ENCODE measurements around the gene FYCO1. TPM values are rescaled to one million over a fixed set of nuclear protein-coding genes. Genes with fewer than 3 reads are reported as not detected.

The FYCO1 gene
- polyA plus RNA-seq, 1 experiment = 14.2 TPM

DNA sequence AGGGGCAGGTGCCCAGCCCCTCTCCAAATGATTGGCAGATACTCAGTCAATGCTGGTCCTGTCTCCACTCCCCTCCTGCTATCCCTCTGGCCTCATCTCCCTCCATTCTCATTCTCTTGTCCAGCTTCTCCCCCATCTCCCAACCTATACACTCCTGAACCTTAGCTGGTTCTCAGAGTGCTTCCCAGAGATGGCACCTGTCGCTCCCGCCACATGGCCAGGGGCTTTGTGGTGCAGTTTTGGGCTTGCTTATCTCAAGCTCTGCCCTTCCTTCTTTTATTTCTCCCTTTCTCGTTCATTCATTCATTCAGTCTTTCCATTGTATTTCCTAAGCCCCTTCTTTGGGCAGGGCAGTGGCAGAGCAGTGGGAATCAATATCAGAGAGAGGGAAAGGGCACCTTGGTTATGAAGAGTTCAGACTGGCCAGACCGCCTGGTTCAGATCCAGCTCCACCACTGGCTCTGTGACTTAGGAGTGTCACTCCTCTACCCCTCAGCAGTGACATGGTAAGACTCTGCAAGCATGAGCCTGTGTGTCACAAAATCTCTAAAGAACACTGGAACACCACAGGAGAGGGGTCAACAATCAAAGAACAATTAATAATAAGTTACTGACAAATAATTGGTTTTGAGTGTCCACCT lies 72.6 kb downstream of the FYCO1 start:
- ChIA-PET POLR2A (no interaction called here), CTCF (interaction anchor here (0.9 to 2.1 kb wide), 5 partner anchors 16 to 162 kb away, joined by 3 to 8 read pairs (median 4); no protein-coding TSS in a partner anchor)
- TF ChIP-seq, protein P1, sequence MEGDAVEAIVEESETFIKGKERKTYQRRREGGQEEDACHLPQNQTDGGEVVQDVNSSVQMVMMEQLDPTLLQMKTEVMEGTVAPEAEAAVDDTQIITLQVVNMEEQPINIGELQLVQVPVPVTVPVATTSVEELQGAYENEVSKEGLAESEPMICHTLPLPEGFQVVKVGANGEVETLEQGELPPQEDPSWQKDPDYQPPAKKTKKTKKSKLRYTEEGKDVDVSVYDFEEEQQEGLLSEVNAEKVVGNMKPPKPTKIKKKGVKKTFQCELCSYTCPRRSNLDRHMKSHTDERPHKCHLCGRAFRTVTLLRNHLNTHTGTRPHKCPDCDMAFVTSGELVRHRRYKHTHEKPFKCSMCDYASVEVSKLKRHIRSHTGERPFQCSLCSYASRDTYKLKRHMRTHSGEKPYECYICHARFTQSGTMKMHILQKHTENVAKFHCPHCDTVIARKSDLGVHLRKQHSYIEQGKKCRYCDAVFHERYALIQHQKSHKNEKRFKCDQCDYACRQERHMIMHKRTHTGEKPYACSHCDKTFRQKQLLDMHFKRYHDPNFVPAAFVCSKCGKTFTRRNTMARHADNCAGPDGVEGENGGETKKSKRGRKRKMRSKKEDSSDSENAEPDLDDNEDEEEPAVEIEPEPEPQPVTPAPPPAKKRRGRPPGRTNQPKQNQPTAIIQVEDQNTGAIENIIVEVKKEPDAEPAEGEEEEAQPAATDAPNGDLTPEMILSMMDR (IDR thresholded peaks at IDR 0.05; ENCODE audit: insufficient read depth, low read depth, low read length) = no peak
- no peak for DNase-seq (ENCODE audit: low read depth)
- no peak overlapping the region for H3K4me3 ChIP-seq (ENCODE audit: low read depth, low read length)
- peaks cover 7% of the 10 kb centered on the region for H3K36me3 ChIP-seq (ENCODE audit: control insufficient read depth, insufficient read depth, low read length)
- no peaks in the 10 kb centered on the region for H3K27me3 ChIP-seq (ENCODE audit: control insufficient read depth, insufficient read depth, low read length)

DNA sequence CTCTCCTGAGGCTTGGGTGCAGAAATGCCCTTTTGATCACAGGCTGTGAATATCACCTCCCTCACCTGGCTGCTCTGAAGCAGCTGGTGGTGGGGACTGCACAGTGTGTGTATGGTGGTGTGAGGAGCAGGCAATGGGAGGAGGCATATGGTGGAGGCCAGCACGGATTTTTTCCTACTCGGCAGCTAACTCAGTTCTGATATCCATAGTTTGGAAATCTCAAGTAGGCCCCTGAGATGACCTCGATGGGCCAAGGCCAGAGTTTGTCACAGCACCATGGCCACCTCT lies 73.6 kb downstream of the FYCO1 start:
- TF ChIP-seq, protein P1 (IDR thresholded peaks at IDR 0.05; ENCODE audit: insufficient read depth, low read depth, low read length) = no peak
- no peak for DNase-seq (ENCODE audit: low read depth)
- peaks cover 5% of the 10 kb centered on the region; the same call in 1 of the 2 replicates for H3K36me3 ChIP-seq (ENCODE audit: control insufficient read depth, insufficient read depth, low read length)
- H3K27me3 ChIP-seq (ENCODE audit: control insufficient read depth, insufficient read depth, low read length) = no peaks in the 10 kb centered on the region
- POLR2A ChIA-PET = no interaction called here
- H3K4me3 ChIP-seq (ENCODE audit: low read depth, low read length) = no peak overlapping the region
- CTCF ChIA-PET = interaction anchor here (1.0 to 3.8 kb wide), 4 partner anchors 15 to 160 kb away, joined by 3 to 11 read pairs (median 6); no protein-coding TSS in a partner anchor

DNA sequence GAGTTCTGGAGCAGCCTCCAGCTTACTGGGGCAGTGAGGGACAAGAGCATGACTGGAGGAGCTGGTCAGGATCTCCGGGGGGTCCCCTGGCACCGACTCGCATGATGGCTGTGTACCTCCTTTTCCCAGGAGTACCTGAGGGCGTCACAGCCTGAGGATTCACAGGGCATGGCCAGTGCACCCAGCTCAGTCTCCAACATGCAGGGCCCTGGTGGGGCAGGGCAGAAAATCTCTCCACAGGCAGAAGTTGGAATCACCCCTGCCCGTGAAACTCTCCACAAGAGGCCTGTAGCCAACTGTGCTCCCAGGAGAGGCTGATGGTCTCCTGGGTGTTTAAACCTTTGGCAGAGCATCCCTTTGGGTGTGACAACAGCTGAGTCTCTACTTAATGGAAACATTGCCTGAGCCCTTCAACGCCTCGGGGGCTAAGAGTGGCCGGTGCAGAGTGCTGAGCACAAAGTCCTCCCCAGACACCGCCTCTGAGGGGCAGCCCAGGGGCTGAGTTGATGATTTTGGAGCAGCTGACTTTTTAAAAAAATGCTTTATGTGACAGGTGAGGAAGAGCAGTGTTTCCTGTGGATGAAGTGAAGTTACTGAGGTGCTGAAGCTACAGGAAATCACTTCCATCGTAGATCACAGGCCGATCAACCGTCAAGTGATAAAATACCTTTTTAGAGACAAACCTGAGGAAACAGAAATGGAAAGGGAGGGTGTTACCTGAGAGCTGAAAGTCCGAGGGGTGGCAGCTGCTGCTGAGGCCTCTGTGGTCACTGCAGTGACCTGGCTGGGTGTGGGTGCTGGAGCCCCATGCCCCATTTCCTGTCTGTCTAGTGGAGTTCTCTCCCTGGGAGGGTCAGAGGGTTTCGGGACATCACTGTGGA lies 74.2 kb downstream of the FYCO1 start:
- peaks cover 5% of the 10 kb centered on the region; the same call in 1 of the 2 replicates for H3K36me3 ChIP-seq (ENCODE audit: control insufficient read depth, insufficient read depth, low read length)
- H3K4me3 ChIP-seq (ENCODE audit: low read depth, low read length) = no peak overlapping the region
- TF ChIP-seq, protein P1 (IDR thresholded peaks at IDR 0.05; ENCODE audit: insufficient read depth, low read depth, low read length) = no peak
- ChIA-PET POLR2A (no interaction called here), CTCF (interaction anchor here (0.8 to 3.8 kb wide), 5 partner anchors 12 to 160 kb away, joined by 3 to 11 read pairs (median 6); no protein-coding TSS in a partner anchor)
- H3K27me3 ChIP-seq (ENCODE audit: control insufficient read depth, insufficient read depth, low read length) = no peaks in the 10 kb centered on the region
- DNase-seq (ENCODE audit: low read depth) = no peak

DNA sequence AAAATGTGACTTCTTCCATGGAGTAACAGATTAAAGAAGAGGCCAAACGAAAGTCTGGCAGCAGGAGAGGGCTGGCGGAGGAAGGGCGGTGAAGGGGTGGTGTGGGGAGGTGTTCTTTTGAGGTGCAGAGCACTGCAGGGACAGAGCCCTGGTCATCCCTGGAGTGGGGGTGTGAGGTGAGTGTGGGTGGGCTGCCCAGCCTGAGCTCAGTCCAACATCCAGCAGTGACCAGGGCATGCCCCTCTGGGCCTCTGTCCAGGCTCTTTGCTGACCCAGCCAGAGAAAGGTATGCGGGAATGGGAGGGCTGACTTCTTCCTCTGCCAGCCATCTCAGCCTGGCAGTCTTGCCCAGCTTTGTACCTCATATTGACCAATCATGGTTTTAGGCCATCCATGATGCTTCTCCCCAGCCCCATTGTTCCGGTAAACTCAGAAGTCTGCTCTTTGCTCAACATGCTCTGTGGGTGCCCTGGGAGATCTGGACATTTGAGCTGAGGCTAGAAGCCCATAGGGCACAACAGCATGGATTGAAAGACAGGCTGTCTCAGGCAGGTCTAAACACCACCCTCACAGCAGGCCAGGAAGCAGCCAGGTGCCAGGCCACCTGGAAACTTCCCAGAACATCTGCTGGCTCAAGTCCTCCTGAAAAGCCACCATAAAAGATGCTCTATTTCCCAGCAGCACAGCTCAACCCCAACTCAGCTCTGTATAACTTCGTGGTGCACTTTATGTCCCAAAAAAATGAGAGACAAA lies 78.3 kb downstream of the FYCO1 start:
- no peaks in the 10 kb centered on the region for H3K27me3 ChIP-seq (ENCODE audit: control insufficient read depth, insufficient read depth, low read length)
- ChIA-PET POLR2A (no interaction called here), CTCF (interaction anchor here (1.0 to 1.3 kb wide), 2 partner anchors 10 to 162 kb away, joined by 3 to 4 read pairs; no protein-coding TSS in a partner anchor)
- peaks cover 1% of the 10 kb centered on the region; the same call in 1 of the 2 replicates for H3K36me3 ChIP-seq (ENCODE audit: control insufficient read depth, insufficient read depth, low read length)
- no peak overlapping the region for H3K4me3 ChIP-seq (ENCODE audit: low read depth, low read length)
- DNase-seq (ENCODE audit: low read depth) = no peak
- TF ChIP-seq, protein P1 (IDR thresholded peaks at IDR 0.05; ENCODE audit: insufficient read depth, low read depth, low read length) = no peak

All from BJ (cell line).